Prostate gland (tissue), 2 donors: Measurements from ENCODE around the gene MEGF9. TPM values are rescaled to one million over a fixed set of nuclear protein-coding genes. Genes with fewer than 3 reads are reported as not detected.
"Not testable (repeated sequence)": the region's sequence is repeated elsewhere in the genome, so short reads cannot be mapped to it uniquely, and the experiment has no call there.

Source experiments
- DNase-seq: peaks from one replicate; pipeline ENCODE4 v3.0.0-alpha.2; 2019; ENCODE audit warnings: low spot score
- H3K27ac ChIP-seq, 2 donors: fragments of 200-600 bp; sonication (generic); 2 replicates each; pipeline ENCODE4 v1.5.1; 2017 to 2019
- H3K27me3 ChIP-seq: fragments of 200-600 bp; sonication (generic); replicated peaks from 2 replicates; pipeline ENCODE4 v1.5.1; 2019; ENCODE audit not compliant: insufficient read depth
- H3K36me3 ChIP-seq, 2 donors: fragments of 200-600 bp; sonication (generic); 1 replicate in 1 of 2; 2 replicates in 1 of 2; pipeline versions ENCODE4 v1.5.1 to v1.8.1; 2017 to 2019
- H3K4me1 ChIP-seq: fragments of 200-600 bp; sonication (generic); replicated peaks from 2 replicates; pipeline ENCODE4 v1.5.1; 2019
- H3K4me3 ChIP-seq, 2 donors: fragments of 200-600 bp; sonication (generic); 2 replicates each; pipeline ENCODE4 v1.5.1; 2017 to 2019
- H3K9me3 ChIP-seq: fragments of 200-600 bp; sonication (generic); 2 replicates; pipeline ENCODE4 v1.5.1; 2017
- CTCF ChIP-seq, 4 experiments: fragments of 200-600 bp in 2 of 4; fragments of 450-650 bp in 2 of 4; sonication (generic) in 2 of 4; IDR thresholded peaks; 1 replicate in 3 of 4; 2 replicates in 1 of 4; pipeline ENCODE4 v1.5.1; 2016 to 2019; ENCODE audit warnings: antibody characterized with exemption in 4 of 4, mild to moderate bottlenecking in 2 of 4, moderate library complexity in 2 of 4
- POLR2A ChIP-seq: fragments of 450-650 bp; IDR thresholded peaks from one replicate; pipeline ENCODE4 v1.6.1; 2016; ENCODE audit warnings: antibody characterized with exemption, mild to moderate bottlenecking
- POLR2AphosphoS5 ChIP-seq: sonication (generic); formaldehyde crosslinking; IDR thresholded peaks from one replicate; pipeline ENCODE4 v1.6.1; 2017; ENCODE audit warnings: antibody characterized with exemption
- WGBS: methylation state at CpG from one replicate; pipeline ENCODE4 v1.1.5; 2018; 5-methylcytosine and 5-hydroxymethylcytosine counted together
- intact Hi-C: fragments of 100-400 bp; cut with DNase I; formaldehyde crosslinking; loops from one replicate; pipeline ENCODE4 v1.14.2; 2022
- total RNA-seq, 2 donors: library from RNA; depleted of rRNA; stranded (reverse); fragments of >200 nt; gene quantifications; one replicate each; pipeline ENCODE4 v1.1.0, GENCODE V29; 2016

The MEGF9 gene
- total RNA-seq, 2 donors from 2014 or later, result 12.0 to 25.3 TPM

- WGBS, result 0% methylated on average over 1 of the region's 1 CpG
- intact Hi-C loops, result loop anchor here (5.0 to 10.0 kb wide), 4 partner anchors 118 to 321 kb away; partner anchors contain the start of gene PHF19
- no peaks in the 10 kb centered on the region for H3K4me1 ChIP-seq
- H3K9me3 ChIP-seq, result no peaks in the 10 kb centered on the region
- no peak overlapping the region for H3K4me3 ChIP-seq
- no peaks in the 10 kb centered on the region for H3K27me3 ChIP-seq
- H3K27ac ChIP-seq, result peak overlapping the region; percentile 44 to 65
- DNase-seq, result no peak
- no peaks in the 10 kb centered on the region for H3K36me3 ChIP-seq
- no peak for TF ChIP-seq POLR2AphosphoS5
- TF ChIP-seq POLR2A, result no peak
- no peak for TF ChIP-seq CTCF (IDR thresholded peaks at IDR 0.05)
Measured at GRCh38 chr9:120756531-120756930, 42.3 kb upstream of the MEGF9 start.

GRCh38 chr9:120755810-120756434 is 41.7 kb upstream of the MEGF9 start:
- intact Hi-C loops, result loop anchor here (5.0 to 10.0 kb wide), 4 partner anchors 119 to 321 kb away; partner anchors contain the start of gene PHF19
- no peak for TF ChIP-seq POLR2A
- TF ChIP-seq POLR2AphosphoS5, result peak; percentile 53
- TF ChIP-seq CTCF (IDR thresholded peaks at IDR 0.05), result peak; percentile 65 to 92 (median 90)
- 11% methylated on average over 6 of the region's 6 CpGs for WGBS
- H3K4me3 ChIP-seq, result no peak overlapping the region
- H3K27me3 ChIP-seq, result no peaks in the 10 kb centered on the region
- no peaks in the 10 kb centered on the region for H3K4me1 ChIP-seq
- H3K36me3 ChIP-seq, result no peaks in the 10 kb centered on the region
- peak; percentile 69 for DNase-seq
- H3K27ac ChIP-seq, result peak overlapping the region; percentile 44 to 65
- H3K9me3 ChIP-seq, result no peaks in the 10 kb centered on the region

- H3K27ac ChIP-seq, result no peak overlapping the region
- H3K9me3 ChIP-seq, result no peaks in the 10 kb centered on the region
- no peak overlapping the region for H3K4me3 ChIP-seq
- H3K36me3 ChIP-seq, result no peaks in the 10 kb centered on the region
- H3K27me3 ChIP-seq, result no peaks in the 10 kb centered on the region
- no peak for TF ChIP-seq POLR2AphosphoS5
- no peak for TF ChIP-seq CTCF (IDR thresholded peaks at IDR 0.05)
- TF ChIP-seq POLR2A, result no peak
- H3K4me1 ChIP-seq, result no peaks in the 10 kb centered on the region
- intact Hi-C loops, result loop anchor here (5.0 to 10.0 kb wide), 4 partner anchors 120 to 322 kb away; partner anchors contain the start of gene PHF19
- WGBS, result 100% methylated on average over 2 of the region's 2 CpGs
- DNase-seq, result no peak
Measured at GRCh38 chr9:120755044-120755443, 40.8 kb upstream of the MEGF9 start.

- no peak overlapping the region for H3K27ac ChIP-seq
- H3K36me3 ChIP-seq, result no peaks in the 10 kb centered on the region
- TF ChIP-seq CTCF (IDR thresholded peaks at IDR 0.05), result no peak
- TF ChIP-seq POLR2A, result no peak
- no peak for TF ChIP-seq POLR2AphosphoS5
- WGBS, result 91% methylated on average over 5 of the region's 5 CpGs
- H3K27me3 ChIP-seq, result no peaks in the 10 kb centered on the region
- intact Hi-C loops, result loop anchor here (10.0 kb wide), 3 partner anchors 124 to 234 kb away; partner anchors contain the start of gene PHF19
- no peak for DNase-seq
- no peaks in the 10 kb centered on the region for H3K4me1 ChIP-seq
- no peaks in the 10 kb centered on the region for H3K9me3 ChIP-seq
- no peak overlapping the region for H3K4me3 ChIP-seq
Measured at GRCh38 chr9:120750421-120750820, 36.2 kb upstream of the MEGF9 start.

GRCh38 chr9:120746366-120746765 is 32.1 kb upstream of the MEGF9 start:
- H3K4me3 ChIP-seq, H3K27ac ChIP-seq, H3K9me3 ChIP-seq, H3K27me3 ChIP-seq, H3K4me1 ChIP-seq, intact Hi-C loops, H3K36me3 ChIP-seq, DNase-seq: not testable (repeated sequence)
- WGBS, result 94% methylated on average over 15 of the region's 26 CpGs
